Measurements from ENCODE around the gene FBXO42. TPM values are rescaled to one million over a fixed set of nuclear protein-coding genes. Genes with fewer than 3 reads are reported as not detected.

Gene FBXO42
- total and polyA plus RNA-seq, 2 of the 13 experiments (the other 11 are each of a cell fraction or from before 2014, with no cell fraction given), result 7.6 to 17.5 TPM

DNA sequence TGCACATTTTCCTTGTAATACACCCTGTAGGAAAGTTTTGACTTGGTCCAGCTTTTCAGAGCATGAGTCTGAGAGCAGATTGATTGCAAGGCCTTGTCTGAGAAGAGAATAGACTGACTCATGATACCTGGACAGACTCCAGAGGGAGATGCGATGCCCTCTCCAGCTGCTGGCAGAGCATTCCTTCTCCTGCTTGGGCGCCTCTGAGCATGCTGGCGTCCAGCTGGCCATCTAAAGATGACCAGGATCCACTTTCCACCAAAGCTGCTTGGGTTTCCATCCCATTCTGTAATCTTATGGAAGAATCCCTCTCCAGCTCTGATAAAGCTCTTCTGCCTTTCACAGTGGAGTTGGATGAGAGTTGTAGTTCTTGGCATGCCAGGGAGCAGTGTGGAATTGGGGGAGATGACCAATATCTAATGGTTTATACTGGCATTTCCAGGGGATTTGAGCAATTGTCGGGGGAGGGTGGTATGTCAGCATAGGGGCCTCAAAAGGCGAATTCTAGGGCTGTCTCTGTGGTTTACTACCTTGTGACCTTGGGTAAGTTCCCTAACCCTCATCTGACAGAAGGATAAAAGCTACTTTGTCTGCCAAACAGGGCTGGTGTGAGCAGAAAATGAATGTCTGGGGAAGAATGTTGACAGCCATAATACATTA lies 34.3 kb upstream of the FBXO42 start:
- Histone ChIP-seq H2AFZ (ENCODE audit: low read length) (no peak overlapping the region), H3K4me1 (ENCODE audit: insufficient read depth, low read length) (peaks cover 65% of the 10 kb centered on the region), H3K9ac (ENCODE audit: insufficient read depth, low read depth, low read length) (no peak overlapping the region), H3K4me2 (ENCODE audit: low read depth, low read length) (no peak overlapping the region), H3K27ac (ENCODE audit: extremely low read length, insufficient read depth, low read length) (no peak overlapping the region), H3K9me3 (ENCODE audit: low read length) (no peaks in the 10 kb centered on the region), H3K4me3 (replicated peaks in 1 of 3; ENCODE audit: insufficient read depth in 1 of 3, low read depth in 2 of 3, low read length in 3 of 3) (no peak overlapping the region), H4K20me1 (ENCODE audit: insufficient read depth, low read length) (peaks cover 72% of the 10 kb centered on the region), H3K27me3 (ENCODE audit: control insufficient read depth in 1 of 2, insufficient read depth in 2 of 2, low read length in 2 of 2) (no peaks in the 10 kb centered on the region), H3K79me2 (ENCODE audit: insufficient read depth, low read length) (peaks cover 90% of the 10 kb centered on the region), H3K36me3 (replicated peaks in 1 of 2; ENCODE audit: control insufficient read depth in 1 of 2, insufficient read depth in 2 of 2, low read length in 2 of 2) (peaks cover 0 to 11% of the 10 kb centered on the region in 2 experiments; a peak in 3 of 5 replicates)
- TF ChIP-seq GABPB1 (CRISPR knock-in tag; IDR thresholded peaks at IDR 0.05) (no peak), SMAD1 (CRISPR knock-in tag; IDR thresholded peaks at IDR 0.05; ENCODE audit: borderline replicate concordance, low read depth) (no peak), U2AF1 (optimal IDR thresholded peaks at IDR 0.05; ENCODE audit: low read depth, low read length) (no peak), RAD51 (IDR thresholded peaks at IDR 0.05; ENCODE audit: borderline replicate concordance) (no peak), NFYC (CRISPR knock-in tag; IDR thresholded peaks at IDR 0.05) (no peak), CEBPB (IDR thresholded peaks at IDR 0.05; ENCODE audit: borderline replicate concordance, low read depth, low read length) (no peak)
- TF ChIP-seq, protein P1, sequence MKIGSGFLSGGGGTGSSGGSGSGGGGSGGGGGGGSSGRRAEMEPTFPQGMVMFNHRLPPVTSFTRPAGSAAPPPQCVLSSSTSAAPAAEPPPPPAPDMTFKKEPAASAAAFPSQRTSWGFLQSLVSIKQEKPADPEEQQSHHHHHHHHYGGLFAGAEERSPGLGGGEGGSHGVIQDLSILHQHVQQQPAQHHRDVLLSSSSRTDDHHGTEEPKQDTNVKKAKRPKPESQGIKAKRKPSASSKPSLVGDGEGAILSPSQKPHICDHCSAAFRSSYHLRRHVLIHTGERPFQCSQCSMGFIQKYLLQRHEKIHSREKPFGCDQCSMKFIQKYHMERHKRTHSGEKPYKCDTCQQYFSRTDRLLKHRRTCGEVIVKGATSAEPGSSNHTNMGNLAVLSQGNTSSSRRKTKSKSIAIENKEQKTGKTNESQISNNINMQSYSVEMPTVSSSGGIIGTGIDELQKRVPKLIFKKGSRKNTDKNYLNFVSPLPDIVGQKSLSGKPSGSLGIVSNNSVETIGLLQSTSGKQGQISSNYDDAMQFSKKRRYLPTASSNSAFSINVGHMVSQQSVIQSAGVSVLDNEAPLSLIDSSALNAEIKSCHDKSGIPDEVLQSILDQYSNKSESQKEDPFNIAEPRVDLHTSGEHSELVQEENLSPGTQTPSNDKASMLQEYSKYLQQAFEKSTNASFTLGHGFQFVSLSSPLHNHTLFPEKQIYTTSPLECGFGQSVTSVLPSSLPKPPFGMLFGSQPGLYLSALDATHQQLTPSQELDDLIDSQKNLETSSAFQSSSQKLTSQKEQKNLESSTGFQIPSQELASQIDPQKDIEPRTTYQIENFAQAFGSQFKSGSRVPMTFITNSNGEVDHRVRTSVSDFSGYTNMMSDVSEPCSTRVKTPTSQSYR (CRISPR knock-in tag; IDR thresholded peaks at IDR 0.05; ENCODE audit: borderline replicate concordance), result peak; percentile 78; the same call in 1 of the 2 replicates
- BruUV-seq (replicated peaks), result no TSS peak
- WGBS (ENCODE audit: low lambda C conversion rate), result 69% methylated on average over 5 of the region's 5 CpGs
- FAIRE-seq (no peak), ATAC-seq (peak; percentile 36), DNase-seq (ENCODE audit: low spot score) (peak; percentile 29)
- CTCF ChIA-PET (ENCODE audit: low intra/inter-chr PET ratio, low total read pairs), result no interaction called here
- intact Hi-C loops (cut with micrococcal nuclease; ENCODE audit: unreplicated experiment), result no loop called here
- POLR2A ChIA-PET, result interaction anchor here (0.5 to 1.6 kb wide), 6 partner anchors 15 to 39 kb away, joined by 3 to 4 read pairs (median 3); partner anchors contain the start of gene SZRD1
- in situ Hi-C loops (cut with HindIII; ENCODE audit: extremely low pct_ligation_motif_present, low pct_unique_long_range_greater_than_20kb), result no loop called here
